MM.1S (cell line): ENCODE results near the gene GFRAL.

Experiments
- DNase-seq: peaks from one replicate; pipeline ENCODE4 v3.0.0-alpha.2; 2015
- H2AFZ ChIP-seq: fragments of 300-600 bp; sonication (generic); 2 replicates; pipeline ENCODE4 v1.6.0; 2016; ENCODE audit warnings: antibody characterized with exemption, low read length
- H3F3A ChIP-seq: fragments of 300-600 bp; sonication (generic); 2 replicates; pipeline ENCODE4 v1.6.1; 2016; ENCODE audit warnings: mild to moderate bottlenecking, antibody characterized with exemption, low read length, moderate library complexity, mixed read lengths; ENCODE audit not compliant: insufficient read depth
- H3K27ac ChIP-seq: fragments of 300-600 bp; sonication (generic); 2 replicates; pipeline ENCODE4 v1.5.1; 2016; ENCODE audit warnings: mild to moderate bottlenecking, low read length
- H3K27me3 ChIP-seq: fragments of 300-600 bp; sonication (generic); replicated peaks from 2 replicates; pipeline ENCODE4 v1.6.0; 2016; ENCODE audit warnings: low read length; ENCODE audit not compliant: insufficient read depth
- H3K36me3 ChIP-seq: fragments of 300-600 bp; sonication (generic); replicated peaks from 2 replicates; pipeline ENCODE4 v1.6.1; 2016; ENCODE audit warnings: mild to moderate bottlenecking, low read length, mixed read lengths; ENCODE audit not compliant: insufficient read depth
- H3K4me1 ChIP-seq: fragments of 300-600 bp; sonication (generic); 2 replicates; pipeline ENCODE4 v1.6.1; 2016; ENCODE audit warnings: low read length, mixed read lengths
- H3K4me2 ChIP-seq: fragments of 300-600 bp; sonication (generic); 2 replicates; pipeline ENCODE4 v1.6.0; 2016; ENCODE audit warnings: low read depth, low read length
- H3K4me3 ChIP-seq: fragments of 300-600 bp; sonication (generic); 2 replicates; pipeline ENCODE4 v1.5.1; 2016; ENCODE audit warnings: low read length, mixed read lengths
- H3K79me2 ChIP-seq: fragments of 300-600 bp; sonication (generic); 2 replicates; pipeline ENCODE4 v1.6.1; 2016; ENCODE audit warnings: mixed run types, low read length, mixed read lengths
- H3K9ac ChIP-seq: fragments of 300-600 bp; sonication (generic); 2 replicates; pipeline ENCODE4 v1.6.1; 2016; ENCODE audit warnings: low read length, mixed read lengths
- H3K9me2 ChIP-seq: fragments of 300-600 bp; sonication (generic); replicated peaks from 2 replicates; pipeline ENCODE4 v1.6.1; 2016; ENCODE audit warnings: mild to moderate bottlenecking, low read length, mixed read lengths; ENCODE audit not compliant: insufficient read depth
- H3K9me3 ChIP-seq: fragments of 300-600 bp; sonication (generic); replicated peaks from 2 replicates; pipeline ENCODE4 v1.6.1; 2016; ENCODE audit warnings: mild to moderate bottlenecking, low read length, mixed read lengths; ENCODE audit not compliant: insufficient read depth
- H4K20me1 ChIP-seq: fragments of 300-600 bp; sonication (generic); 2 replicates; pipeline ENCODE4 v1.6.1; 2016; ENCODE audit warnings: mild to moderate bottlenecking, low read length, moderate library complexity, mixed read lengths; ENCODE audit not compliant: insufficient read depth
- CTCF ChIP-seq: fragments of 300-600 bp; sonication (generic); IDR thresholded peaks from 2 replicates; pipeline ENCODE4 v1.5.1; 2016; ENCODE audit warnings: antibody characterized with exemption, low read length, mixed read lengths
- EZH2 ChIP-seq: fragments of 300-600 bp; sonication (generic); optimal IDR thresholded peaks from 2 replicates; pipeline ENCODE3; 2017; ENCODE audit warnings: low read depth, mild to moderate bottlenecking, antibody characterized with exemption, low read length, mixed read lengths
- EZH2phosphoT487 ChIP-seq: fragments of 300-600 bp; sonication (generic); IDR thresholded peaks from 2 replicates; pipeline ENCODE4 v1.6.1; 2018; ENCODE audit warnings: antibody characterized with exemption, low read length

The GFRAL gene

DNA sequence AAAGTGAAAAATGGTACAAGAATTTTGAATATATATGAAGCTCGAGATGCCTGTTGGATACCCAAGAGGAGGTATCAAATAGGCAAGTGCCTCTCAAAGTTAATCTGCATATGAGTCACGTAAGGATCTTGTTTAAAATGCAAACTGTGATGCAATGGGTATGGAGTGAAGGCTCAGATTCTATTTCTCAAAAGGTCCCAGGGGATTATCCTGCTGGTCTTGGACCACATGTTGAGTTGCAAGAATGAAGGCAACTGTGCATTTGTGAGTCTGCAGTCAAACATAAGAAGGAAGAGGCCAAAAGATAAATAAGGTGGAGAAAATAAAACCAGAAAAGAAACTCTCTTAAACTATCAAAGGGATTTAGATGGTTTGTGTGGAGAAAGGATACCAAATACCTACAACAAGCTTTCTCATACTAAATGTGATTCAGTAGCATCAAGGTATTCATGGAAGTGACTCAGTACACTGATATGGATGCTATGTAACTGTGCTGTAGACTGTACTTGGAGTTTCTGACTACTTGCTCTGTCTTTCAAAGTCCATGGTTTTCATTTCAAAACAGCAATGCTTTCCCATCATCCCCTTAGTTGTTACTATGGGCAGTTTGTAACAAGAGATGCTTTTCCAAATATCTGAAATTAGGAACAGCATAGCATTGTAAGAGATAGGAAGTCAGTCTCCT is 106.3 kb downstream of the GFRAL start:
- TF ChIP-seq EZH2: no peak
- TF ChIP-seq CTCF: no peak
- TF ChIP-seq EZH2phosphoT487: no peak
- H3K79me2 ChIP-seq: no peaks in the 10 kb centered on the region
- H4K20me1 ChIP-seq: no peaks in the 10 kb centered on the region
- no peaks in the 10 kb centered on the region for H3K4me1 ChIP-seq
- no peak overlapping the region for H3K4me3 ChIP-seq
- no peak for DNase-seq
- H3K27ac ChIP-seq: no peak overlapping the region
- H2AFZ ChIP-seq: no peak overlapping the region
- H3K4me2 ChIP-seq: no peak overlapping the region
- no peak overlapping the region for H3K9ac ChIP-seq
- H3F3A ChIP-seq: no peaks in the 10 kb centered on the region
- H3K9me3 ChIP-seq: no peaks in the 10 kb centered on the region
- H3K36me3 ChIP-seq: no peaks in the 10 kb centered on the region
- no peaks in the 10 kb centered on the region for H3K27me3 ChIP-seq
- H3K9me2 ChIP-seq: no peaks in the 10 kb centered on the region

DNA sequence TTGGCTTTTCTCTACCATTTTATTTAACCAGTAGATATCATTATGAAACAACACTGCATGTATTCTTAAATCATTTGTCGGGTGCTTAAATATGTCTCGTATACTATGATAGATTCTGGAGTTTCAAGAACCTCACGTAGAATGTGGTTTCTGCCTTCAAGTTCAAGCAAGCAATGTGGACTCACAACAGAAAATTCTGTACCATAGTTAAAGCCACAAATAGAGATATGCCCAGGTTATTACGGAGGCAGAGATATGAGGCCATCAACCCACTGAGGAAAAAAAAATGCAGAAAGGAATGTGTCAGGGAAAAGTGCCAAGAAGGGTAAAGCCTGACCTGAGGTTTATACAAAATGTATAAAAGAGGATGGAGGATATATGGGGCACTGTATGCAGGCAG is 109.9 kb downstream of the GFRAL start:
- Histone ChIP-seq H3K9ac (no peak overlapping the region), H3K79me2 (no peaks in the 10 kb centered on the region), H3K9me3 (no peaks in the 10 kb centered on the region), H2AFZ (no peak overlapping the region), H3K27ac (no peak overlapping the region), H3K4me2 (no peak overlapping the region), H3F3A (no peaks in the 10 kb centered on the region), H4K20me1 (no peaks in the 10 kb centered on the region), H3K36me3 (no peaks in the 10 kb centered on the region), H3K4me1 (no peaks in the 10 kb centered on the region), H3K4me3 (no peak overlapping the region), H3K9me2 (no peaks in the 10 kb centered on the region), H3K27me3 (no peaks in the 10 kb centered on the region)
- TF ChIP-seq CTCF (no peak), EZH2phosphoT487 (no peak), EZH2 (no peak)
- DNase-seq: no peak

DNA sequence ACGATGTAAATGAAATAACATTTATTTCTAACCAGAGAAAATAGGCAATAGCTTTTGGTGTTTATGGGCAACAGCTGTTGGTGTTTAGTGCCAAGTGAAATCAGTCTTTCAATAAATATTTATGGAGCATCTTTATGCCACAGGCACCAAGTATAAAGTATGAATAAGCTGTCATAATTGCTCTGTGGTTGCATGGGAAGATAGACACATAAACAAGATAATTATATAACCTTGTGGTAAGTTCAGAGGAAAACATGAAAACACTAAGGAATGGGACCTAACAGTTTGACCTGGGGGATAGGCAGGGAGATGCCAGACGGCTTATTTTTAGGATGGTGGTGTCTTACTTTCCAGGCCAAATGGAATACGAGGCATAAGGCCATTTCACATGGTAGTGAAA is 110.9 kb downstream of the GFRAL start:
- Histone ChIP-seq H3K4me2 (no peak overlapping the region), H3K36me3 (no peaks in the 10 kb centered on the region), H4K20me1 (no peaks in the 10 kb centered on the region), H3K4me1 (no peaks in the 10 kb centered on the region), H3K79me2 (no peaks in the 10 kb centered on the region), H3K4me3 (no peak overlapping the region), H2AFZ (no peak overlapping the region), H3K27me3 (no peaks in the 10 kb centered on the region), H3K9ac (no peak overlapping the region), H3K27ac (no peak overlapping the region), H3K9me3 (no peaks in the 10 kb centered on the region), H3F3A (no peaks in the 10 kb centered on the region), H3K9me2 (no peaks in the 10 kb centered on the region)
- no peak for DNase-seq
- TF ChIP-seq EZH2phosphoT487 (no peak), EZH2 (no peak), CTCF (no peak)
